Measurements from ENCODE around the gene DCC. TPM values are rescaled to one million over a fixed set of nuclear protein-coding genes. Genes with fewer than 3 reads are reported as not detected.

DCC gene
- total RNA-seq, 1 experiment from 2014 or later = not detected

- no peaks in the 10 kb centered on the region for H3K27me3 ChIP-seq (ENCODE audit: insufficient read depth, low read depth)
- DNase-seq = no peak
- no peaks in the 10 kb centered on the region for H3K9me3 ChIP-seq (ENCODE audit: insufficient read depth, low read depth)
- no peak overlapping the region for H3K4me3 ChIP-seq
- ChIA-PET CTCF (no interaction called here), POLR2A (ENCODE audit: unreplicated experiment) (no interaction called here)
- no TSS peak for BruUV-seq (replicated peaks)
- no peaks in the 10 kb centered on the region for H3K9me2 ChIP-seq (ENCODE audit: insufficient read depth)
- H3K36me3 ChIP-seq (ENCODE audit: low read depth) = no peaks in the 10 kb centered on the region
- H3F3A ChIP-seq (ENCODE audit: insufficient read depth, low read depth) = no peaks in the 10 kb centered on the region
- H3K79me2 ChIP-seq (ENCODE audit: low read depth) = no peaks in the 10 kb centered on the region
- TF ChIP-seq EZH2 (IDR thresholded peaks at IDR 0.05; ENCODE audit: low read depth) = no peak
- TF ChIP-seq, protein P1, sequence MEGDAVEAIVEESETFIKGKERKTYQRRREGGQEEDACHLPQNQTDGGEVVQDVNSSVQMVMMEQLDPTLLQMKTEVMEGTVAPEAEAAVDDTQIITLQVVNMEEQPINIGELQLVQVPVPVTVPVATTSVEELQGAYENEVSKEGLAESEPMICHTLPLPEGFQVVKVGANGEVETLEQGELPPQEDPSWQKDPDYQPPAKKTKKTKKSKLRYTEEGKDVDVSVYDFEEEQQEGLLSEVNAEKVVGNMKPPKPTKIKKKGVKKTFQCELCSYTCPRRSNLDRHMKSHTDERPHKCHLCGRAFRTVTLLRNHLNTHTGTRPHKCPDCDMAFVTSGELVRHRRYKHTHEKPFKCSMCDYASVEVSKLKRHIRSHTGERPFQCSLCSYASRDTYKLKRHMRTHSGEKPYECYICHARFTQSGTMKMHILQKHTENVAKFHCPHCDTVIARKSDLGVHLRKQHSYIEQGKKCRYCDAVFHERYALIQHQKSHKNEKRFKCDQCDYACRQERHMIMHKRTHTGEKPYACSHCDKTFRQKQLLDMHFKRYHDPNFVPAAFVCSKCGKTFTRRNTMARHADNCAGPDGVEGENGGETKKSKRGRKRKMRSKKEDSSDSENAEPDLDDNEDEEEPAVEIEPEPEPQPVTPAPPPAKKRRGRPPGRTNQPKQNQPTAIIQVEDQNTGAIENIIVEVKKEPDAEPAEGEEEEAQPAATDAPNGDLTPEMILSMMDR (conservative IDR thresholded peaks at IDR 0.05) = no peak
- no peak overlapping the region for H3K27ac ChIP-seq
- no peak overlapping the region for H3K4me2 ChIP-seq
- intact Hi-C loops (cut with micrococcal nuclease; ENCODE audit: unreplicated experiment) = no loop called here
- H2AFZ ChIP-seq = no peak overlapping the region
- H4K20me1 ChIP-seq (ENCODE audit: insufficient read depth) = no peaks in the 10 kb centered on the region
- H3K4me1 ChIP-seq (replicated peaks; ENCODE audit: insufficient read depth) = no peaks in the 10 kb centered on the region
Measured at GRCh38 chr18:52319424-52319983, 20.5 kb upstream of the DCC start.

- no peaks in the 10 kb centered on the region for H3K27me3 ChIP-seq (ENCODE audit: insufficient read depth, low read depth)
- TF ChIP-seq, protein P1 (conservative IDR thresholded peaks at IDR 0.05) = no peak
- TF ChIP-seq EZH2 (IDR thresholded peaks at IDR 0.05; ENCODE audit: low read depth) = no peak
- ChIA-PET CTCF (no interaction called here), POLR2A (ENCODE audit: unreplicated experiment) (no interaction called here)
- no peaks in the 10 kb centered on the region for H4K20me1 ChIP-seq (ENCODE audit: insufficient read depth)
- H3K4me3 ChIP-seq = no peak overlapping the region
- H3F3A ChIP-seq (ENCODE audit: insufficient read depth, low read depth) = no peaks in the 10 kb centered on the region
- no peaks in the 10 kb centered on the region for H3K9me2 ChIP-seq (ENCODE audit: insufficient read depth)
- no peaks in the 10 kb centered on the region for H3K4me1 ChIP-seq (replicated peaks; ENCODE audit: insufficient read depth)
- no peaks in the 10 kb centered on the region for H3K36me3 ChIP-seq (ENCODE audit: low read depth)
- H2AFZ ChIP-seq = no peak overlapping the region
- H3K27ac ChIP-seq = no peak overlapping the region
- H3K4me2 ChIP-seq = no peak overlapping the region
- intact Hi-C loops (cut with micrococcal nuclease; ENCODE audit: unreplicated experiment) = no loop called here
- no TSS peak for BruUV-seq (replicated peaks)
- no peaks in the 10 kb centered on the region for H3K79me2 ChIP-seq (ENCODE audit: low read depth)
- DNase-seq = no peak
- H3K9me3 ChIP-seq (ENCODE audit: insufficient read depth, low read depth) = no peaks in the 10 kb centered on the region
Measured at GRCh38 chr18:52322307-52322706, 17.7 kb upstream of the DCC start.

DNA sequence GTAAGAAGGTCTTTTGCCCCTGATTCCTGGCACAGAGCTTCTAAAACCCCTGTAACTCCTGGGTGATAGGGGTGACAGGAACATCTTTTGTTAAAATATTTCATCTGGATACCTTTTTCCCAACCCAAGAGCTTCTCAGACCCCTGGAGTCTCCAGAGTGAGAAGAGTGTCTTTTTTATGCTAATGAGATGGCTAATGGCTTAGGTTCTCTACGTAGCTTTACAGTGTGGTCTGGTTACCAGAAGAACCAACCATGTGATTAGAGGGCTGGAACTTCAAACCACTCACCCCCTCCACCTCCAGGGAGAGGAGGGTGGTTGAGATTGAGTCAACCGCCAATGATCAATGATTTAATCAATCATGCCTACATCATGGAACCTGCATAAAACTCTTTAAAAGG, 16.2 kb upstream of the DCC start:
- intact Hi-C loops (cut with micrococcal nuclease; ENCODE audit: unreplicated experiment) = no loop called here
- no peaks in the 10 kb centered on the region for H3K36me3 ChIP-seq (ENCODE audit: low read depth)
- BruUV-seq (replicated peaks) = no TSS peak
- POLR2A ChIA-PET (ENCODE audit: unreplicated experiment) = no interaction called here
- H3K4me2 ChIP-seq = no peak overlapping the region
- no peak for TF ChIP-seq EZH2 (IDR thresholded peaks at IDR 0.05; ENCODE audit: low read depth)
- TF ChIP-seq, protein P1 (conservative IDR thresholded peaks at IDR 0.05) = no peak
- H4K20me1 ChIP-seq (ENCODE audit: insufficient read depth) = no peaks in the 10 kb centered on the region
- H3K4me3 ChIP-seq = no peak overlapping the region
- H3K27ac ChIP-seq = no peak overlapping the region
- no peak overlapping the region for H2AFZ ChIP-seq
- H3K27me3 ChIP-seq (ENCODE audit: insufficient read depth, low read depth) = no peaks in the 10 kb centered on the region
- no peaks in the 10 kb centered on the region for H3K79me2 ChIP-seq (ENCODE audit: low read depth)
- H3K4me1 ChIP-seq (replicated peaks; ENCODE audit: insufficient read depth) = no peaks in the 10 kb centered on the region
- H3F3A ChIP-seq (ENCODE audit: insufficient read depth, low read depth) = no peaks in the 10 kb centered on the region
- DNase-seq = no peak
- H3K9me3 ChIP-seq (ENCODE audit: insufficient read depth, low read depth) = no peaks in the 10 kb centered on the region
- CTCF ChIA-PET = no interaction called here
- no peaks in the 10 kb centered on the region for H3K9me2 ChIP-seq (ENCODE audit: insufficient read depth)

All from PC-9 (cell line).